HG03066 (cell line): ENCODE measurements around the gene NECAB3.

ENCODE experiments used
- ATAC-seq: cut with Tn5 transposase; IDR thresholded peaks from one replicate; pipeline ENCODE4 v1.9.1; 2021; ENCODE audit warnings: low read depth; ENCODE audit not compliant: unreplicated experiment

Gene NECAB3

DNA sequence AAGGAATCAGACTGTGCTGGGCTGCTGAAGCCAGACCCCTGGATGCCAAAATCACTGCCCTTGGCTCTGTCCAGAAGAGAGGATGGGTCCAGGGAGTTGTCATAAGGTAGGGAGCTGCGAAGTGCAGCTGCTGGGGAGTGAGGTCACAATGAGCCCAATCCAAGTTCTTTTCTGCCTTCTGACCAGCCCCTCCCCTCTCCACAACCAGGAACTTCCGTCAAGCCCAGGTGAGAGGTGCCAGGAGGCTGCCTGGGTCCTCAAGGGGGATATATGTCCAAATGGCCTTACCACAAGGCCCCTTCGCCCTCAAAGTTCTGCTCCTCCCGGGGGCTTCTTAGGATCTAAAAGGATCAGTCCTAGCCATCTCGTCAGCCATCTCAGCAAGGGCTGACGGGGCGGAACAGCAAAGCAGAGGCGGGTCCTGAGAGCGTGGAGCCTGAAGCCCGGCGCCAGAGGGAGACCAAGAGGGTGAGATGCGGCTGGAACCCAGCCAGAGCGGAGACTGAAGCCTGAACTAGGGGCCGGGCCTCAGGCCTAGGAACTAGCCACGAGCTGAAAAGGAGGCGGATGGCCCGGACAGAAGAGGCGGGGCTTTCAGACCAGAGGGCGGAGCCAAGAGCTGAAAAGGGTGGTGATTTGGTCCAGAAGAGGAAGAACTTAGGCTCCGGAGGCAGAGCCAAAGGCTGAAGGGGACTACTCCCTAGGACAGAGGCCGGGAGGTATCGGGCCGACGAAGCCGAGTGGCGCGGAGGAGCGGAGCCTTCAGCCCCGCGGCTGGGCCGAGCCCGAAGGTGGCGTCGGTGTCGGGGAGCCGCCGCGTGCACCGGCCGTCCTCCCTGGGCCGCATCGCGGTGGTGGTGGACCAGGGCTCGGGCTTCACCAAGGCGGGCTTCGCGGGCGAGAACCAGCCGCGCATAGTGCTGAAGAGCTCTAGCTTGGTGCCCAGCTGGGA lies 7.7 kb downstream of the NECAB3 start, which contains the start of gene ACTL10:
Gene ACTL10 (plus strand): TSS at position 651 of the 952 bp plus-strand sequence. CDS start 555 bp downstream, outside the sequence.
- ATAC-seq = peak; percentile 54

GRCh38 chr20:33664762-33665144 lies 9.5 kb downstream of the NECAB3 start:
- ATAC-seq = no peak

GRCh38 chr20:33664085-33664761 lies 10.0 kb downstream of the NECAB3 start:
- no peak for ATAC-seq

DNA sequence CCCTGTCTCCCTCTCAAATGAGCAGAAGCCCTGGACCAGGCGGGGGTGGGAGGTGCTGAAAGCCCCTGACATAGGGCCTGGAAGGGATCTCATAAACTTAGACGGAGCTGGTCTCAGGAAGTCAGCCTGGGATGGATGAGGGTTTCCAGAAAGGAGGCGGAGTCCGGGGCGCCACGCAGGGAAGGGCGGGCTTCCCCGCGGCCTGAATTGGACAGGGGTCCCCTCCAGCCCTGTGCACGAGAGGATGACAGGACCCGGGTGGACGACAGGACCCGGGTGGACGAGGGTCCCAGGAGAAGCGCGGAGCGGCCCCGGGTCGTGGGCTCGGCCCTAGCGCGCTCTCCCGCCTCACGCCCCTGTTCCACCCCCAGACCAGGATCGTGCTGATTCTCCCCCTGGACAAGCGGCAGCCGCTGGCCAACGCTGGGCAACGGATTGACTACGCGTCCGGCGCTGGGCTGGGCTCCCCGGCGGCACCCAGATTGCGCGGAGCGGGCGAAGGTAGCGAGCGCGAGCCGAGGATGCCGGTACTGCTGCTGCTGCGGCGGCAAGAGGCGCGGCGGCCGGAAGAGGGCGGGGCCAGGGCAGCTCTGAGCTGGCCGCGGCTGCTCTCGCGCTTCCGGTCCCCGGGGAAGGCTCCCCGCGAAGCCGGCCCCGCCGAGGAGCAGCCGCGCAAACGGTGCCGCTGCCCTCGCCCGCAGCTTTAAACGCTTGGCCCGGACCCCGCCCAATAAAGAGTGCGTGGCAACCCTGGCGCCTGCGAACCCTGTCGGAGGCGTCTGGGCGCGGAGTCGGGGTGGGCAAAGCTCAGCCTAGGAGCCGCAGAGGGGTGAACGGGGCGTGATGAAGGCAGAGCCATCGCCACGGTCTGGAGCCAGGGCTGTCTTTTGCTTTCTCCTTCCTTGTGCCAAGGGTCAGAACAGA lies 10.8 kb downstream of the NECAB3 start:
- ATAC-seq = peak; percentile 46

- no peak for ATAC-seq
These were observed 12.1 kb downstream of the NECAB3 start, which contains the start of gene C20orf144 for GRCh38 chr20:33662172-33662571. TSS of gene C20orf144 (plus strand) at chr20:33662327. CDS start at chr20:33662346, 19 bp downstream.

DNA sequence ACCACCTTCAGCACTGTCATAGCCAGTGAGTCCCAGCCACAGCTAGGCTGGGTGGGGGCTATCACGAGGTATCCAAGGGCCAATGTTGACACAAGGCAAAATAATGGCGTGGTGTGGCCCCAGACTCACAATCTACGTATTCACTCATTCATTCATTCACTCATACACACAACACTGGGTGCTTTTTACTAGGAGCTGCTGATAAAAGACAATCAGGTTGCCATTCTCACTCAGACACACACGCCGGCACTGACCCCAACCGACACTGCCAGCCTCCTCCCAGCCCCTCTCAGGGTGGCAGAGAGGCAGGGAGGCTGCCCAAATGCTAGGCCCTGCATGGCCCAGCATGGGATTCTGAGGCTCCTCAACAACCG lies 13.6 kb downstream of the NECAB3 start:
- ATAC-seq = no peak

GRCh38 chr20:33660035-33660684 lies 14.1 kb downstream of the NECAB3 start:
- ATAC-seq = no peak

DNA sequence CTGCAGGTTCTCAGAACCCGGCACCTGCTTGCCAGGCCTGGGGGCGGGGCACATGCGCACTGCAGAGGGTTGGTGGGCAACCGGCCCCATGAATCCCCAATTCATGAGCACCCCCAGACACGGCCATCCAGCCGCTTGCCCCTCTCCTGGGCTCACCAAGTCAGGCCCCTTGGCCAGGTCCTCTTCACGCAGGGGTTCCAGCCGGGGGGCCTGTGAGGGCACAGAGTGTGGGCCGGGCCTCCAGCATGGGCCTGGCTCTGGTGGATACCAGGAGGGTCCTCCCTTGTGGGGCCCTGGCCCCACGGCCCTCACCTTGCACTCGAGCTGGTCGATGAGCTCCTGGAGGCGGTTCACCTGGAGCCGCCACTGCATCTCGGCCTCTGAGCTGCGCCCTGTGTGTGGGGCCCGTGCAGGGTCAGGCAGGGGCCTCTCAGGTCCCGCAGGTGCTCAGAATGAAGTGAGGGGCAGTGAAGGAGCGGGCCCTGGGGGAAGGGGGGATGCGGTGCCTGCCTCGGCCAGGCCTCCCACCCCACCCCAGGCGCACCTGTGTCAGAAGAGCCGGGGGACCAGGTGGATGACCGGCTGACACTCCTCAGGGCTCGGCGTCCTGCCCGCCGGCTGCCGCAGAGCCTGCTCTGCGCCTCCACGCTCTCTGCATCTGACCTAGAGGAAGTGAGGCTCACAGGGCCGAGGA lies 14.7 kb downstream of the NECAB3 start:
- no peak for ATAC-seq

- ATAC-seq = no peak
These were observed 15.3 kb downstream of the NECAB3 start for GRCh38 chr20:33658929-33659328.

- no peak for ATAC-seq
These were observed 15.7 kb downstream of the NECAB3 start for GRCh38 chr20:33658510-33658909.

GRCh38 chr20:33657704-33658095 lies 16.5 kb downstream of the NECAB3 start:
- no peak for ATAC-seq

DNA sequence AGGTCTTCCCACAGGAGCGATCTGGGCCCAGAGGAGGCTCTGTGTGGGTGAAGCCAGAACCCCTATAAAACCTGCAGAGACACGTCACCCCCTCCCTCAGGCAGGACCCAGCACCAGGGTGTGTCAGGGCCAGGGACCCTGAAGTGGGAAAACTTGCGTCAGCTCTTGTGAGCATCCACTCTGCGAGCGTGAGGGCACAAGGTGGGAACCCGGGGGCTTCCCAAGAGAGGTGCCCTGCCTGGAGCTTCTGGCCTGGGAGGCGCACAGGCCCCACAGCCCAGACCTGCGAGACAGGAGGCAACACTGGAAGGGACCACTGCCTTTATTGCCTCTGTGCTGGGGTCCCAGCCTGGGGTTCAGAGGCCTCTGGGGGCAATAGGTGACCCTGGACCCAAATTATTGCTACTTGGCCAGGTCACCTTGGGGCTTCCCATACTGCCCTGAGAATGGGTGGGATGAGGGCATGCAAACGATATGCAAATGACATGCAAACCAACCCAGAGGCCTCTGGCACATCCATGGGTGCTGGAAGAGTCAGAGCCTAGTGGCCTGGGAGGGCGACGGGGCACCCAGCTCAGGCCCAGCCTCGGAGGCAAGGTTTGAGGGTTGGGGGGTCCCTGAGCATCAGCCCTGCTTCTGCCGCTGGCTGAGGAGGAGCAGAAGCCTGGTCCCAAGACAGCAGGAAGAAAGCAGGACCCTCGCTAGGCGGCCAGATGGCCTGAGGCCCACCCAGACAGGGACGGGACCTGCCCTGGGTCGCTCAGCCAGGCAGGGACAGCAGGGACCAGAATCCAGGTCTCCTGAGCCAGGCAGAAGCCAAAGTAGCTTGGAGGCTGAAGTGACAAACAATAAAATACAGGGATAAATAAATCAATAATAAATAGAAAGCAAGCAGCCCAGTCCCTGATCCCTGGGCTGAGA lies 17.2 kb downstream of the NECAB3 start:
- no peak for ATAC-seq

- ATAC-seq = no peak
These were observed 18.0 kb downstream of the NECAB3 start for GRCh38 chr20:33656010-33656782.

- ATAC-seq = no peak
These were observed 19.1 kb downstream of the NECAB3 start for GRCh38 chr20:33655164-33655563.

DNA sequence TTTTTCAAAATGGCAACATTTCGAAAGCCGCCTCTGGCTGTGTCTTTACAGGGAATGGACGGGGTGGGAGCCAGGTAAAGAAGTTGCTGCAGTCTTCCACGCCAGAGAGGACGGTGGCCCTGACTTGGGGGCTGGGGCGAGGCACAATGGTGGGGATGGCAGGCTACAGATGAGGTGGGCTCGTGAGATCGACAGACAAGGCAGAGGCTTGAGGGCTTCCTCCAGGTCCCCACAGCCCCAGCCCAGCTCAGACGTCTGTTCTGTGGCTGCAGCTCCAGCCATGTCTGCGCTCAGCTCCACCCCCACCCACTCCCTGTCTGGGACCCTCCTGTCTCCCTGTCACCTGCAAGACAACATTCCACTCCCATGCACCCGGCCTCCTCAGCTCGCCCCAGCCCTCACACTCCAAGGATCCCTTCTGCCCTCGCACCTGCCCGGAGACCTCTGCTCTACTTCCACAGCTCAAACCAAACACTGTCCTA lies 19.5 kb downstream of the NECAB3 start:
- ATAC-seq = no peak

GRCh38 chr20:33653900-33654596 lies 20.2 kb downstream of the NECAB3 start:
- ATAC-seq = no peak
